ENCODE data around the gene GNG2.
A peak's percentile ranks its signal among the peaks of the same experiment; 100 is the strongest.

GNG2 gene

GRCh38 chr14:51938821-51939220 is 78.4 kb downstream of the GNG2 start:
- no peak for ATAC-seq (replicated peaks; ENCODE audit: extremely low read depth, poor library complexity, severe bottlenecking)
- Mint-ChIP-seq H3K4me1 (peaks cover 72% of the 10 kb centered on the region), H3K27ac (ENCODE audit: low read depth) (peak overlapping the region; percentile 29), H3K27me3 (no peaks in the 10 kb centered on the region), H3K4me3 (no peak overlapping the region), H3K9me3 (no peaks in the 10 kb centered on the region), H3K36me3 (ENCODE audit: insufficient read depth) (peaks cover 12% of the 10 kb centered on the region)
- DNase-seq (ENCODE audit: low spot score in 2 of 2), result no peak

- Mint-ChIP-seq H3K4me1 (peaks cover 68% of the 10 kb centered on the region), H3K27me3 (no peaks in the 10 kb centered on the region), H3K4me3 (no peak overlapping the region), H3K36me3 (ENCODE audit: insufficient read depth) (peaks cover 9% of the 10 kb centered on the region), H3K9me3 (no peaks in the 10 kb centered on the region), H3K27ac (ENCODE audit: low read depth) (peak overlapping the region; percentile 52)
- no peak for DNase-seq (ENCODE audit: low spot score in 2 of 2)
- ATAC-seq (replicated peaks; ENCODE audit: extremely low read depth, poor library complexity, severe bottlenecking), result no peak
Observed at GRCh38 chr14:51939226-51939625, 78.8 kb downstream of the GNG2 start.

- H3K36me3 Mint-ChIP-seq (ENCODE audit: insufficient read depth), result peaks cover 7% of the 10 kb centered on the region
- ATAC-seq (replicated peaks; ENCODE audit: extremely low read depth, poor library complexity, severe bottlenecking), result no peak
- no peaks in the 10 kb centered on the region for H3K9me3 Mint-ChIP-seq
Observed at GRCh38 chr14:51939755-51940301, 79.4 kb downstream of the GNG2 start.

GRCh38 chr14:51942971-51943370 is 82.6 kb downstream of the GNG2 start:
- DNase-seq (ENCODE audit: low spot score in 2 of 2) (no peak), ATAC-seq (replicated peaks; ENCODE audit: extremely low read depth, poor library complexity, severe bottlenecking) (no peak)
- Mint-ChIP-seq H3K9me3 (no peaks in the 10 kb centered on the region), H3K4me3 (no peak overlapping the region), H3K36me3 (ENCODE audit: insufficient read depth) (peaks cover 10% of the 10 kb centered on the region), H3K27ac (ENCODE audit: low read depth) (peak overlapping the region; percentile 63), H3K27me3 (no peaks in the 10 kb centered on the region), H3K4me1 (peaks cover 71% of the 10 kb centered on the region)

More at GRCh38 chr14:51939755-51940301, 79.4 kb downstream of the GNG2 start:
- H3K27me3 Mint-ChIP-seq, result no peaks in the 10 kb centered on the region
- peaks cover 62% of the 10 kb centered on the region for H3K4me1 Mint-ChIP-seq
- no peak for DNase-seq (ENCODE audit: low spot score in 2 of 2)
- no peak overlapping the region for H3K4me3 Mint-ChIP-seq
- peak overlapping the region; percentile 52 for H3K27ac Mint-ChIP-seq (ENCODE audit: low read depth)

- H3K27me3 Mint-ChIP-seq, result no peaks in the 10 kb centered on the region
- no peaks in the 10 kb centered on the region for H3K9me3 Mint-ChIP-seq
- peaks cover 57% of the 10 kb centered on the region for H3K36me3 Mint-ChIP-seq (ENCODE audit: insufficient read depth)
- ATAC-seq (replicated peaks; ENCODE audit: extremely low read depth, poor library complexity, severe bottlenecking) (no peak), DNase-seq (ENCODE audit: low spot score in 2 of 2) (no peak)
- H3K27ac Mint-ChIP-seq (ENCODE audit: low read depth), result peak overlapping the region; percentile 57
- peaks cover 77% of the 10 kb centered on the region for H3K4me1 Mint-ChIP-seq
- H3K4me3 Mint-ChIP-seq, result no peak overlapping the region
Observed at GRCh38 chr14:51950007-51950406, 89.6 kb downstream of the GNG2 start.

GRCh38 chr14:51951656-51952055 is 91.2 kb downstream of the GNG2 start:
- Mint-ChIP-seq H3K27me3 (no peaks in the 10 kb centered on the region), H3K4me3 (no peak overlapping the region), H3K36me3 (ENCODE audit: insufficient read depth) (peaks cover 55% of the 10 kb centered on the region), H3K4me1 (peaks cover 65% of the 10 kb centered on the region), H3K27ac (ENCODE audit: low read depth) (peak overlapping the region; percentile 62), H3K9me3 (no peaks in the 10 kb centered on the region)
- ATAC-seq (replicated peaks; ENCODE audit: extremely low read depth, poor library complexity, severe bottlenecking) (no peak), DNase-seq (ENCODE audit: low spot score in 2 of 2) (no peak)

DNA sequence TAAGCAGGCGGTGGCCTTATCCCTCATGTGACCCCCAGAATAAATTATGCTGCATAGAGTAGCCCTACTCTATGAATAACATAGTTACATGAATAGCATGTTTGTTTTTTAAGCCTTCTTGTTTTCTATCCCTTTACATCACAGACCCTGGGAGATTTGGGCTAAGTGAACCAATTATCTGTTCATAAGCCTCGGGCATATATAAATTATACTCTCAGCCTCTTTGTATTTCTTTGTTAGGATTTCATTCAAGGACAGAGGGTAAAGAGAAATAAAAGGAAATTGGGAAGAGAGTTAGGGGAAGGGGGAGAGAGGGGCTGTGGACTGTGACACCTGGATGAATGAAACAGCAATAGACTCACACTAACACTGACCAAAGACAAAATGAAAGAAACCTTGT is 93.6 kb downstream of the GNG2 start:
- peaks cover 71% of the 10 kb centered on the region for H3K36me3 Mint-ChIP-seq (ENCODE audit: insufficient read depth)
- peaks cover 72% of the 10 kb centered on the region for H3K4me1 Mint-ChIP-seq
- no peak overlapping the region for H3K4me3 Mint-ChIP-seq
- ATAC-seq (replicated peaks; ENCODE audit: extremely low read depth, poor library complexity, severe bottlenecking), result no peak
- H3K27ac Mint-ChIP-seq (ENCODE audit: low read depth), result peak overlapping the region; percentile 3
- DNase-seq (ENCODE audit: low spot score in 2 of 2), result no peak
- peaks cover 9% of the 10 kb centered on the region for H3K9me3 Mint-ChIP-seq
- H3K27me3 Mint-ChIP-seq, result no peaks in the 10 kb centered on the region

- Mint-ChIP-seq H3K27ac (ENCODE audit: low read depth) (peak overlapping the region; percentile 36), H3K4me1 (peaks cover 74% of the 10 kb centered on the region), H3K4me3 (no peak overlapping the region), H3K36me3 (ENCODE audit: insufficient read depth) (peaks cover 73% of the 10 kb centered on the region), H3K27me3 (no peaks in the 10 kb centered on the region), H3K9me3 (peaks cover 15% of the 10 kb centered on the region)
- DNase-seq (ENCODE audit: low spot score in 2 of 2) (no peak), ATAC-seq (replicated peaks; ENCODE audit: extremely low read depth, poor library complexity, severe bottlenecking) (no peak)
Observed at GRCh38 chr14:51954657-51955056, 94.2 kb downstream of the GNG2 start.

GRCh38 chr14:51957950-51958349 is 97.5 kb downstream of the GNG2 start:
- Mint-ChIP-seq H3K27me3 (no peaks in the 10 kb centered on the region), H3K4me3 (no peak overlapping the region), H3K27ac (ENCODE audit: low read depth) (peak overlapping the region; percentile 77), H3K4me1 (peaks cover 78% of the 10 kb centered on the region), H3K9me3 (peaks cover 21% of the 10 kb centered on the region), H3K36me3 (ENCODE audit: insufficient read depth) (peaks cover 65% of the 10 kb centered on the region)
- ATAC-seq (replicated peaks; ENCODE audit: extremely low read depth, poor library complexity, severe bottlenecking) (no peak), DNase-seq (ENCODE audit: low spot score in 2 of 2) (no peak)

DNA sequence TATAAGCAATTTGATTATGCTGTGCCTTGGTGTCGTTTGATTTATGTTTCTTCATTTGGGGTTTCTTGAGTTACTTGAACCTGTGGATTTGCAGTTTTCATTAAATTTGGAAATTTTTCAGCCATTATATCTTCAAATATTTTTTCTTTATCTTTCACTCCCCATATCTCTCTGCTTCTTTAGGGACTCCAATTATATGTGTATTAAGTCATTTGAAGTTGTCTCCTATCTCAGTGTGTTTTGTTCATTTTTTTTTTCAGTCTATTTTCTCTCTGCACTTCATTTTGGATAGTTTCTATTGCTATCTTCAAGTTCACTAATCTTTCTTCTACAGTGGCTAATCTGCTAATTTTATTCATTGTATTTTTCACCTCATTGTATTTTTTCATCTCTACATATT is 99.5 kb downstream of the GNG2 start:
- H3K4me1 Mint-ChIP-seq, result peaks cover 73% of the 10 kb centered on the region
- no peak overlapping the region for H3K4me3 Mint-ChIP-seq
- peaks cover 21% of the 10 kb centered on the region for H3K9me3 Mint-ChIP-seq
- ATAC-seq (replicated peaks; ENCODE audit: extremely low read depth, poor library complexity, severe bottlenecking) (no peak), DNase-seq (ENCODE audit: low spot score in 2 of 2) (no peak)
- H3K27ac Mint-ChIP-seq (ENCODE audit: low read depth), result peak overlapping the region; percentile 77
- H3K36me3 Mint-ChIP-seq (ENCODE audit: insufficient read depth), result peaks cover 59% of the 10 kb centered on the region
- H3K27me3 Mint-ChIP-seq, result no peaks in the 10 kb centered on the region

- DNase-seq (ENCODE audit: low spot score in 2 of 2), result no peak
- Mint-ChIP-seq H3K36me3 (ENCODE audit: insufficient read depth) (peaks cover 62% of the 10 kb centered on the region), H3K4me1 (peaks cover 68% of the 10 kb centered on the region), H3K27me3 (no peaks in the 10 kb centered on the region), H3K9me3 (peaks cover 21% of the 10 kb centered on the region), H3K4me3 (no peak overlapping the region), H3K27ac (ENCODE audit: low read depth) (peak overlapping the region; percentile 77)
- ATAC-seq (replicated peaks; ENCODE audit: extremely low read depth, poor library complexity, severe bottlenecking), result no peak
Observed at GRCh38 chr14:51960866-51961265, 100.5 kb downstream of the GNG2 start.

DNA sequence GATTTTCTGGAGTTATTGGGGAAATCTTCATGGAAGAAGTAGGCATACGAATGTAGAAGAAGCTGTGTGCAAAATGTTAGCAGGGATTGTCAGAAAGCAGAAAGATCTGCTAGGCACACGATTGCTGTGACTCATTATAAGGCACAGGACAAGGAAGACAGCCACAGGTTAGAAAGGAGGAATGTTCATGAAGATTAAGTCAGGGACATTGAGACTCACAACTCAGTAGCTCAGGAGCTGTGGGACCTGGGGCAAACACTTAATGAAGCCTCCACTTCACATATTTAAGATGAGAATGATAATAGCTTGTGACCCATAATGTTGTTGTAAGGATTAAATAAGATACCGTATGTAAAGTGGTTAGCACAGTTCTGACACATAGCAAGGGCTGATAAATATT is 102.3 kb downstream of the GNG2 start:
- peaks cover 59% of the 10 kb centered on the region for H3K4me1 Mint-ChIP-seq

DNA sequence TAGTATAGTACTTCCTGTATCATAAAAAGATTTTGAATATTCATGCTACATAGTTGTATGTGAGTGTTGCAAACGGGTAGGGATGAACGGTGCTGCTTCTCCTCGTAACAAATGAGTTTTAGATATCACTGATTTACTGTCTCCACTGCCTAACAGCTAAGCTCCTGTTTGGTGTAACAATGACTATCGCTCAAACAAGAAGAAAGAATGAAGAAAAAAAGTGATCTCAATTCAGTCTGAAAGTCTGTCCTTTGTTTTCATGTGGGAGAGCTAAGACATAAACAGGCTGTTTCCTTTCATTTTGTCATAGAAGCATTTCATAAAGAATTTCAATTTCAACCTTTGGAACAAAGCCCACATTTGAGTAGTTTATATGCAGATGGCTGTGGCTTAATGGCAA is 102.9 kb downstream of the GNG2 start:
- Mint-ChIP-seq H3K4me3 (no peak overlapping the region), H3K4me1 (peaks cover 57% of the 10 kb centered on the region), H3K27ac (ENCODE audit: low read depth) (peak overlapping the region; percentile 77), H3K36me3 (ENCODE audit: insufficient read depth) (peaks cover 63% of the 10 kb centered on the region), H3K27me3 (no peaks in the 10 kb centered on the region), H3K9me3 (peaks cover 19% of the 10 kb centered on the region)
- no peak for DNase-seq (ENCODE audit: low spot score in 2 of 2)
- no peak for ATAC-seq (replicated peaks; ENCODE audit: extremely low read depth, poor library complexity, severe bottlenecking)

More for the DNA sequence above, 102.3 kb downstream of the GNG2 start:
- no peak for DNase-seq (ENCODE audit: low spot score in 2 of 2)
- Mint-ChIP-seq H3K4me3 (no peak overlapping the region), H3K9me3 (peaks cover 21% of the 10 kb centered on the region), H3K27me3 (no peaks in the 10 kb centered on the region), H3K27ac (ENCODE audit: low read depth) (peak overlapping the region; percentile 77), H3K36me3 (ENCODE audit: insufficient read depth) (peaks cover 61% of the 10 kb centered on the region)
- ATAC-seq (replicated peaks; ENCODE audit: extremely low read depth, poor library complexity, severe bottlenecking), result no peak
